Smooth muscle cell (in vitro differentiated cells): Measurements from ENCODE around the gene F10. TPM values are rescaled to one million over a fixed set of nuclear protein-coding genes. Genes with fewer than 3 reads are reported as not detected.

Experiments
- DNase-seq: peaks from one replicate; lab custom pipeline; 2025; ENCODE audit not compliant: unreplicated experiment; lab: John Stamatoyannopoulos, UW
- H2AFZ ChIP-seq: fragments of 200-600 bp; sonication (generic); 2 replicates; pipeline ENCODE4 v1.6.0; 2016; ENCODE audit warnings: antibody characterized with exemption, low read depth, mild to moderate bottlenecking
- H3F3A ChIP-seq: fragments of 200-600 bp; sonication (generic); 2 replicates; pipeline ENCODE4 v1.6.0; 2017; ENCODE audit warnings: antibody characterized with exemption, low read depth
- H3K27ac ChIP-seq: fragments of 200-600 bp; sonication (generic); 2 replicates; pipeline ENCODE4 v1.5.1; 2016; ENCODE audit warnings: low read depth, mild to moderate bottlenecking
- H3K27me3 ChIP-seq: fragments of 200-600 bp; sonication (generic); 2 replicates; pipeline ENCODE4 v1.6.1; 2016; ENCODE audit warnings: low read depth, mild to moderate bottlenecking
- H3K36me3 ChIP-seq: fragments of 200-600 bp; sonication (generic); 2 replicates; pipeline ENCODE4 v1.5.1; 2016; ENCODE audit warnings: low read depth
- H3K4me1 ChIP-seq: fragments of 200-600 bp; sonication (generic); 2 replicates; pipeline ENCODE4 v1.5.1; 2016; ENCODE audit warnings: low read depth
- H3K4me2 ChIP-seq: fragments of 200-600 bp; sonication (generic); 2 replicates; pipeline ENCODE4 v1.6.0; 2016; ENCODE audit warnings: mild to moderate bottlenecking
- H3K4me3 ChIP-seq: fragments of 200-600 bp; sonication (generic); 2 replicates; pipeline ENCODE4 v1.5.1; 2016; ENCODE audit warnings: mild to moderate bottlenecking
- H3K79me2 ChIP-seq: fragments of 200-600 bp; sonication (generic); 2 replicates; pipeline ENCODE4 v1.6.0; 2016; ENCODE audit warnings: low read depth, mild to moderate bottlenecking
- H3K9ac ChIP-seq: fragments of 200-600 bp; sonication (generic); 2 replicates; pipeline ENCODE4 v1.6.0; 2016; ENCODE audit warnings: low read depth
- H3K9me3 ChIP-seq: fragments of 200-600 bp; sonication (generic); replicated peaks from 2 replicates; pipeline ENCODE4 v1.5.1; 2016; ENCODE audit warnings: low read depth
- H4K20me1 ChIP-seq: fragments of 200-600 bp; sonication (generic); 2 replicates; pipeline ENCODE4 v1.6.0; 2016; ENCODE audit warnings: low read depth
- CTCF ChIP-seq: fragments of 200-600 bp; sonication (generic); IDR thresholded peaks from 2 replicates; pipeline ENCODE4 v1.5.1; 2017; ENCODE audit warnings: borderline replicate concordance, mild to moderate bottlenecking, antibody characterized with exemption; ENCODE audit not compliant: insufficient read depth, poor library complexity, severe bottlenecking
- WGBS: methylation state at CpG from one replicate; pipeline ENCODE4 v1.1.7; 2016; ENCODE audit warnings: low lambda C conversion rate; 5-methylcytosine and 5-hydroxymethylcytosine counted together
- polyA plus RNA-seq: library from polyadenylated mRNA; unstranded; fragments of >200 nt; fragmentation: Nextera tagmentation; extraction: Ambion mirVana; gene quantifications from 2 replicates; pipeline ENCODE4 v1.2.1, GENCODE V29; 2016
- total RNA-seq: library from RNA; depleted of rRNA; stranded (reverse); fragments of >200 nt; gene quantifications from 2 replicates; pipeline ENCODE4 v1.2.3, GENCODE V29; 2014

The F10 gene
- total and polyA plus RNA-seq, 2 experiments from 2014 or later = 17.1 to 43.7 TPM

DNA sequence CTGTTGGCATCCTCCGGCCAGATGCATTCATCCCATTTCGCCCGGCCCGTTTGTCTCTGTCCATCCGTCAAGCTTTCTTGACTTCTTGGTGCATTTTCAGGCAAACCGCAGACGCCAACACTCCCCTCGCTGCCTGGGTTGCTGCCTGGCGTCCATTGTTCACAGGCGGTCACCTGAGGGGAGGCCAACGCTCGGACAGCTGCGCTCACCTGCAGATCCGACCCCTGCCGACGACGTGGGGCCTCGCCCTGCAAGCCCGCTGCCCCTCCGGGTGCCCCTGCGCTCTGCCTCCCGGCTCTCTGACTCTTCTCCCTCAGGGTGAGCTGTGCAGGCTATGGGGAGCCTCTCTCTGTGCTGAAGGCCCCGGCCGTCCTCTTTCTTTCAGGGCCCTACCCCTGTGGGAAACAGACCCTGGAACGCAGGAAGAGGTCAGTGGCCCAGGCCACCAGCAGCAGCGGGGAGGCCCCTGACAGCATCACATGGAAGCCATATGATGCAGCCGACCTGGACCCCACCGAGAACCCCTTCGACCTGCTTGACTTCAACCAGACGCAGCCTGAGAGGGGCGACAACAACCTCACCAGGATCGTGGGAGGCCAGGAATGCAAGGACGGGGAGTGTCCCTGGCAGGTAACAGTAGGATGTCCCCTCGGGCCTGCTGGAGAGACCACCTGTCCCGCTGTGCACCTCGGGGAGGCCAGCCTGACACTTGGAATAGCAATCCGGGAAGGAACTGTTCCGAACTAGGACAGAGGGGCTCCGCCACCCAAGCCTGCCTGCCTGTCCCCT is 21.1 kb downstream of the F10 start:
- Histone ChIP-seq H2AFZ (no peak overlapping the region), H3K9me3 (no peaks in the 10 kb centered on the region), H4K20me1 (no peaks in the 10 kb centered on the region), H3K4me1 (no peaks in the 10 kb centered on the region), H3K27ac (no peak overlapping the region), H3K9ac (no peak overlapping the region), H3K4me3 (no peak overlapping the region), H3K27me3 (no peaks in the 10 kb centered on the region), H3K79me2 (no peaks in the 10 kb centered on the region), H3K4me2 (no peak overlapping the region), H3F3A (no peaks in the 10 kb centered on the region), H3K36me3 (no peaks in the 10 kb centered on the region)
- DNase-seq = no peak
- WGBS = 92% methylated on average over 37 of the region's 39 CpGs
- no peak for TF ChIP-seq CTCF

DNA sequence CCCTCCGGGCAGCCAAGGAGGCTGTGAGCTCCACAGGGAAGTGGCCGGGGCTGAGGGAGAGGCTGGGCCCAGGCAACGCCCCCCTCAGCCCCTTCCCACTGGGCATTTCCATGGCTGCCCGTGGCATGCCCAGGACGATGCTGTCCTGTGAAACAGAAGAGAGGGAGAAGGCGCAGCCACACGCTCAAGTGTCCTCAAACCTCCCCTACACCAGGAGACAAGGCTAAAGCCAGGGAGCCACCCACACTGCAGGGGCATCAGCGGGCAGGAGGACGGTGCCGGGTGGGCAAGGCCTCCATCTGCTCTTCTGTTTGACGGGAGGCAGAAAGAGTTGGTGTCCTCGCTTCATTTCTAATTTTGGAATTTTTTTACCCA is 21.6 kb downstream of the F10 start:
- no peaks in the 10 kb centered on the region for H4K20me1 ChIP-seq
- H3K27ac ChIP-seq = no peak overlapping the region
- WGBS = 87% methylated on average over 12 of the region's 12 CpGs
- no peaks in the 10 kb centered on the region for H3K79me2 ChIP-seq
- no peaks in the 10 kb centered on the region for H3K27me3 ChIP-seq
- no peak for DNase-seq
- H3K4me2 ChIP-seq = no peak overlapping the region
- H3F3A ChIP-seq = no peaks in the 10 kb centered on the region
- no peaks in the 10 kb centered on the region for H3K4me1 ChIP-seq
- no peak overlapping the region for H2AFZ ChIP-seq
- H3K4me3 ChIP-seq = no peak overlapping the region
- H3K36me3 ChIP-seq = no peaks in the 10 kb centered on the region
- no peaks in the 10 kb centered on the region for H3K9me3 ChIP-seq
- H3K9ac ChIP-seq = no peak overlapping the region
- TF ChIP-seq CTCF = no peak

GRCh38 chr13:113145496-113145895 is 22.9 kb downstream of the F10 start:
- Histone ChIP-seq H3K27me3 (no peaks in the 10 kb centered on the region), H3K9ac (no peak overlapping the region), H3K4me1 (no peaks in the 10 kb centered on the region), H3K79me2 (no peaks in the 10 kb centered on the region), H3F3A (no peaks in the 10 kb centered on the region), H3K4me3 (no peak overlapping the region), H4K20me1 (no peaks in the 10 kb centered on the region), H2AFZ (no peak overlapping the region), H3K27ac (no peak overlapping the region), H3K4me2 (no peak overlapping the region), H3K9me3 (no peaks in the 10 kb centered on the region), H3K36me3 (no peaks in the 10 kb centered on the region)
- 92% methylated on average over 12 of the region's 12 CpGs for WGBS
- DNase-seq = no peak
- no peak for TF ChIP-seq CTCF
